Caco-2 (cell line): ENCODE results near the gene CLIP1. TPM values are rescaled to one million over a fixed set of nuclear protein-coding genes. Genes with fewer than 3 reads are reported as not detected.

Experiments used
- BruUV-seq: library from RNA; stranded (reverse); fragments of 400-500 nt; replicated peaks from 2 replicates; lab custom pipeline; 2021; lab: Mats Ljungman, UMichigan
- CTCF ChIA-PET: fragments of 300-600 bp; sonication (Branson Sonifier 250); formaldehyde crosslinking; loops from one replicate; lab custom pipeline; 2022; ENCODE audit warnings: antibody characterized with exemption; lab: Charles Lee
- POLR2A ChIA-PET: fragments of 300-600 bp; sonication (Branson Sonifier 250); formaldehyde crosslinking; loops from one replicate; lab custom pipeline; 2022; ENCODE audit warnings: antibody characterized with exemption; lab: Charles Lee
- DNase-seq, 2 experiments: peaks; one replicate each; pipeline versions ENCODE4 v3.0.0 to v3.0.0-alpha.2; 2020 to 2022
- H3K27me3 ChIP-seq: replicated peaks from 2 replicates; pipeline ENCODE4 v1.6.0; 2011; ENCODE audit warnings: low read length; ENCODE audit not compliant: control insufficient read depth, insufficient read depth
- H3K36me3 ChIP-seq: 2 replicates; pipeline ENCODE4 v1.5.1; 2011; ENCODE audit warnings: low read length; ENCODE audit not compliant: control insufficient read depth, insufficient read depth
- H3K4me1 ChIP-seq: fragments of 250-450 bp; sonication (Bioruptor Pico); 2 replicates; pipeline ENCODE4 v1.5.1; 2020; ENCODE audit warnings: mild to moderate bottlenecking
- H3K4me3 ChIP-seq: 2 replicates; pipeline ENCODE4 v1.5.1; 2011; ENCODE audit warnings: low read depth, mild to moderate bottlenecking, control low read depth, low read length
- H3K9me3 ChIP-seq: fragments of 250-450 bp; sonication (Bioruptor Pico); 2 replicates; pipeline ENCODE4 v1.5.1; 2020; ENCODE audit warnings: mild to moderate bottlenecking, moderate library complexity
- H3K27ac Mint-ChIP-seq: one replicate; pipeline ENCODE4 v1.8.0; 2022; ENCODE audit warnings: mixed read lengths; ENCODE audit not compliant: unreplicated experiment
- H3K27me3 Mint-ChIP-seq: one replicate; pipeline ENCODE4 v1.8.0; 2022; ENCODE audit warnings: mixed read lengths; ENCODE audit not compliant: insufficient read depth, unreplicated experiment
- H3K36me3 Mint-ChIP-seq: one replicate; pipeline ENCODE4 v1.8.0; 2022; ENCODE audit warnings: mild to moderate bottlenecking, mixed read lengths; ENCODE audit not compliant: insufficient read depth, unreplicated experiment
- H3K4me1 Mint-ChIP-seq: one replicate; pipeline ENCODE4 v1.8.0; 2022; ENCODE audit warnings: low read depth, mixed read lengths; ENCODE audit not compliant: unreplicated experiment
- H3K4me3 Mint-ChIP-seq: one replicate; pipeline ENCODE4 v1.8.0; 2022; ENCODE audit warnings: mild to moderate bottlenecking, moderate library complexity, mixed read lengths; ENCODE audit not compliant: unreplicated experiment
- H3K9me3 Mint-ChIP-seq: one replicate; pipeline ENCODE4 v1.8.0; 2022; ENCODE audit warnings: mixed read lengths; ENCODE audit not compliant: unreplicated experiment
- intact Hi-C: fragments of 100-400 bp; cut with micrococcal nuclease; formaldehyde crosslinking; loops from one replicate; pipeline ENCODE4 v1.10.0; 2022; ENCODE audit not compliant: unreplicated experiment
- total RNA-seq: library from RNA; stranded (reverse); gene quantifications from 2 replicates; pipeline ENCODE4 v1.2.3, GENCODE V29; 2022
- TF ChIP-seq, protein P1 (sequence below), 2 experiments: fragments of 200-600 bp in 1 of 2; IDR thresholded peaks; 1 replicate in 1 of 2; 2 replicates in 1 of 2; pipeline versions ENCODE4 v1.5.1 to v1.8.0; 2011 to 2022; ENCODE audit warnings: antibody characterized with exemption in 1 of 2, control low read depth in 1 of 2, inconsistent platforms in 1 of 2, low read depth in 1 of 2, low read length in 1 of 2, mild to moderate bottlenecking in 1 of 2, moderate library complexity in 1 of 2; ENCODE audit not compliant: insufficient read depth in 1 of 2, severe bottlenecking in 1 of 2, unreplicated experiment in 1 of 2

The CLIP1 gene
- total RNA-seq, 1 experiment from 2014 or later: 85.0 TPM

GRCh38 chr12:122250536-122250935, 171.9 kb downstream of the CLIP1 start:
- H3K36me3 Mint-ChIP-seq: peaks cover 25% of the 10 kb centered on the region
- BruUV-seq: no TSS peak
- ChIA-PET CTCF (no interaction called here), POLR2A (no interaction called here)
- Histone ChIP-seq H3K4me3 (no peak overlapping the region), H3K27me3 (no peaks in the 10 kb centered on the region), H3K4me1 (no peaks in the 10 kb centered on the region), H3K9me3 (no peaks in the 10 kb centered on the region), H3K36me3 (no peaks in the 10 kb centered on the region)
- no peak for DNase-seq
- no peaks in the 10 kb centered on the region for H3K9me3 Mint-ChIP-seq
- no peak overlapping the region for H3K4me3 Mint-ChIP-seq
- intact Hi-C loops: no loop called here
- H3K27me3 Mint-ChIP-seq: no peaks in the 10 kb centered on the region
- TF ChIP-seq, protein P1, sequence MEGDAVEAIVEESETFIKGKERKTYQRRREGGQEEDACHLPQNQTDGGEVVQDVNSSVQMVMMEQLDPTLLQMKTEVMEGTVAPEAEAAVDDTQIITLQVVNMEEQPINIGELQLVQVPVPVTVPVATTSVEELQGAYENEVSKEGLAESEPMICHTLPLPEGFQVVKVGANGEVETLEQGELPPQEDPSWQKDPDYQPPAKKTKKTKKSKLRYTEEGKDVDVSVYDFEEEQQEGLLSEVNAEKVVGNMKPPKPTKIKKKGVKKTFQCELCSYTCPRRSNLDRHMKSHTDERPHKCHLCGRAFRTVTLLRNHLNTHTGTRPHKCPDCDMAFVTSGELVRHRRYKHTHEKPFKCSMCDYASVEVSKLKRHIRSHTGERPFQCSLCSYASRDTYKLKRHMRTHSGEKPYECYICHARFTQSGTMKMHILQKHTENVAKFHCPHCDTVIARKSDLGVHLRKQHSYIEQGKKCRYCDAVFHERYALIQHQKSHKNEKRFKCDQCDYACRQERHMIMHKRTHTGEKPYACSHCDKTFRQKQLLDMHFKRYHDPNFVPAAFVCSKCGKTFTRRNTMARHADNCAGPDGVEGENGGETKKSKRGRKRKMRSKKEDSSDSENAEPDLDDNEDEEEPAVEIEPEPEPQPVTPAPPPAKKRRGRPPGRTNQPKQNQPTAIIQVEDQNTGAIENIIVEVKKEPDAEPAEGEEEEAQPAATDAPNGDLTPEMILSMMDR (IDR thresholded peaks at IDR 0.05; ENCODE audit: insufficient read depth in 1 of 2, low read depth in 1 of 2, low read length in 1 of 2, severe bottlenecking in 1 of 2, unreplicated experiment in 1 of 2): no peak
- H3K27ac Mint-ChIP-seq: no peak overlapping the region
- H3K4me1 Mint-ChIP-seq: no peaks in the 10 kb centered on the region

DNA sequence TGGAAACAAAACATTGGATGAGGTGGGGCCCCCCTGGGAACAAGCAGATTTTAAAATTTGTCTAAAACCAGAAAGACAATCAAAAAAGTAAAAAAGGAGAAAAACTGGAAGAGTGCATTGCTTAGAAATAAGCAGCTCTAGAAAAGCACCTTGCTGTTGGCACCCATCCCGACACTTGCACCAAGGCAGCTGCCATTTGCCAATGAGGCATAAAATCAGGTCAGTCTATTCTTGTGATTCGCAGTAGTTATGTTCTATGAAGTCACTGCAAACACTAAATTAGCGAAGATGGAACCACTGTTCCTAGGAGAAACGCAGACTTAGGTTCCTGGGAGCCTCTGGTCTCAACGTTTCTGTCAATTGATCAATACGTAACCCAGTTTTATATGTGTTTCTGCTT, 172.4 kb downstream of the CLIP1 start:
- no TSS peak for BruUV-seq
- Mint-ChIP-seq H3K27me3 (no peaks in the 10 kb centered on the region), H3K9me3 (no peaks in the 10 kb centered on the region), H3K36me3 (peaks cover 25% of the 10 kb centered on the region), H3K4me3 (no peak overlapping the region), H3K4me1 (no peaks in the 10 kb centered on the region), H3K27ac (no peak overlapping the region)
- intact Hi-C loops: no loop called here
- POLR2A ChIA-PET: no interaction called here
- Histone ChIP-seq H3K27me3 (no peaks in the 10 kb centered on the region), H3K4me1 (no peaks in the 10 kb centered on the region), H3K36me3 (no peaks in the 10 kb centered on the region), H3K9me3 (no peaks in the 10 kb centered on the region), H3K4me3 (no peak overlapping the region)
- no peak for DNase-seq
- TF ChIP-seq, protein P1 (IDR thresholded peaks at IDR 0.05; ENCODE audit: insufficient read depth in 1 of 2, low read depth in 1 of 2, low read length in 1 of 2, severe bottlenecking in 1 of 2, unreplicated experiment in 1 of 2): no peak
- CTCF ChIA-PET: no interaction called here

DNA sequence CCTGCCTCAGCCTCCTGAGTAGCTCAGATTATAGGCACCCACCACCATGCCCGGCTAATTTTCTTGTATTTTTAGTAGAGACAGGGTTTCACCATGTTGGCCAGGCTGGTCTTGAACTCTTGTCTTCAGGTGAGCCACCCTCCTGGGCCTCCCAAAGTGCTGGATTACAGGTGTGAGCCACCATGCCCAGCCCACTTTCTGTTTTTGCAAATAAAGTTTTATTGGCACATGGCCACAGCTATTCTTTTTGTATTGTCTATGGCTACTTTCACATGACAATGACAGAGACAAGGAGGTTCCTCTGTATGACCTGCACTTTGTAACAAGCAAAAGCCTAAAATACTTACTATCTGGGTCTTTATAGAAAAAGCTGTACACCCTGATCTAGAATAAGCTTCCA, 176.9 kb downstream of the CLIP1 start:
- H3K4me1 ChIP-seq: no peaks in the 10 kb centered on the region
- Mint-ChIP-seq H3K9me3 (no peaks in the 10 kb centered on the region), H3K4me3 (no peak overlapping the region), H3K27ac (no peak overlapping the region), H3K36me3 (peaks cover 22% of the 10 kb centered on the region), H3K4me1 (no peaks in the 10 kb centered on the region), H3K27me3 (no peaks in the 10 kb centered on the region)
- DNase-seq: no peak
- no peak overlapping the region for H3K4me3 ChIP-seq
- no TSS peak for BruUV-seq
- H3K9me3 ChIP-seq: no peaks in the 10 kb centered on the region
- H3K27me3 ChIP-seq: no peaks in the 10 kb centered on the region
- CTCF ChIA-PET: no interaction called here
- POLR2A ChIA-PET: interaction anchor here (1.6 kb wide), 1 partner anchor 20 kb away, joined by 10 read pairs; the partner anchor contains the start of gene DIABLO
- intact Hi-C loops: no loop called here
- TF ChIP-seq, protein P1 (IDR thresholded peaks at IDR 0.05; ENCODE audit: insufficient read depth in 1 of 2, low read depth in 1 of 2, low read length in 1 of 2, severe bottlenecking in 1 of 2, unreplicated experiment in 1 of 2): no peak
- H3K36me3 ChIP-seq: no peaks in the 10 kb centered on the region
